K562 (cell line): Measurements from ENCODE around the gene MED12. TPM values are rescaled to one million over a fixed set of nuclear protein-coding genes. Genes with fewer than 3 reads are reported as not detected.

Source experiments
- ATAC-seq: fragments of 200-7000 bp; cut with Tn5 transposase; 3 replicates; pipeline ENCODE4 v1.9.1; 2020; ENCODE audit warnings: moderate library complexity
- BruUV-seq: library from RNA; stranded (reverse); fragments of 400-500 nt; replicated peaks from 2 replicates; lab custom pipeline; 2021; lab: Mats Ljungman, UMichigan
- CTCF ChIA-PET: fragments of 300-600 bp; formaldehyde crosslinking; extraction: SDS; loops from one replicate; lab custom pipeline; 2021; ENCODE audit warnings: low intra/inter-chr PET ratio; lab: Yijun Ruan, JAX
- POLR2A ChIA-PET: fragments of 300-600, 350-650 bp; sonication (Branson Sonifier 250); formaldehyde crosslinking; extraction: SDS; loops from one replicate; lab custom pipeline; 2021; ENCODE audit warnings: antibody characterized with exemption, inconsistent platforms; lab: Yijun Ruan, JAX
- DNase-seq, 4 experiments: peaks; one replicate each; pipeline versions ENCODE4 v3.0.0 to v3.0.0-alpha.2; 2011 to 2018; ENCODE audit warnings: low spot score in 3 of 4, mixed read lengths in 3 of 4; ENCODE audit errors: extremely low read depth in 1 of 4
- FAIRE-seq: peaks from 2 replicates; lab custom pipeline; 2011; peaks lifted over from hg19 to GRCh38; lab: Jason Lieb, UNC
- H2AFZ ChIP-seq: 2 replicates; pipeline ENCODE4 v1.6.0; 2011; ENCODE audit warnings: low read depth, low read length, control low read depth, inconsistent platforms
- H3K27ac ChIP-seq: fragments of 200-600 bp; 3 replicates; pipeline ENCODE4 v1.8.0; 2011; ENCODE audit warnings: low read depth, mild to moderate bottlenecking, control low read depth, inconsistent platforms, low read length, moderate library complexity, mixed read lengths; ENCODE audit errors: extremely low read depth
- H3K27me3 ChIP-seq, 2 experiments: fragments of 300-600 bp in 1 of 2; 2 replicates in 1 of 2; 3 replicates in 1 of 2; pipeline versions ENCODE4 v1.6.0 to v1.8.0; 2011; ENCODE audit warnings: inconsistent platforms in 2 of 2, low read length in 2 of 2, mild to moderate bottlenecking in 1 of 2, mixed read lengths in 1 of 2, moderate library complexity in 1 of 2; ENCODE audit not compliant: control insufficient read depth in 2 of 2, insufficient read depth in 2 of 2
- H3K36me3 ChIP-seq: fragments of 300-600 bp; 3 replicates; pipeline ENCODE4 v1.8.0; 2011; ENCODE audit warnings: mild to moderate bottlenecking, low read length, inconsistent platforms; ENCODE audit not compliant: control insufficient read depth, insufficient read depth
- H3K4me1 ChIP-seq, 2 experiments: fragments of 200-600 bp in 1 of 2; replicated peaks in 1 of 2; 2 replicates in 1 of 2; 3 replicates in 1 of 2; pipeline versions ENCODE4 v1.5.1 to v1.8.0; 2011; ENCODE audit warnings: inconsistent platforms in 2 of 2, low read length in 2 of 2, mild to moderate bottlenecking in 1 of 2, mixed read lengths in 1 of 2, moderate library complexity in 1 of 2; ENCODE audit not compliant: control insufficient read depth in 2 of 2, insufficient read depth in 2 of 2
- H3K4me2 ChIP-seq: 2 replicates; pipeline ENCODE4 v1.6.1; 2011; ENCODE audit warnings: low read length, control low read depth, inconsistent platforms, mixed read lengths; ENCODE audit not compliant: insufficient read depth
- H3K4me3 ChIP-seq: fragments of 200-600 bp; sonication (generic), shearing (Covaris generic); 2 replicates; pipeline ENCODE4 v1.5.1; 2016; ENCODE audit warnings: control low read depth, inconsistent platforms
- H3K79me2 ChIP-seq: fragments of 200-600 bp; 3 replicates; pipeline ENCODE4 v1.8.0; 2011; ENCODE audit warnings: low read length, inconsistent platforms; ENCODE audit not compliant: control insufficient read depth, insufficient read depth
- H3K9ac ChIP-seq, 2 experiments: 2 replicates each; pipeline versions ENCODE4 v1.6.0 to v1.6.1; 2011; ENCODE audit warnings: low read depth in 2 of 2, low read length in 2 of 2, control low read depth in 1 of 2, inconsistent platforms in 1 of 2, mild to moderate bottlenecking in 1 of 2, mixed read lengths in 1 of 2; ENCODE audit not compliant: insufficient read depth in 1 of 2
- H3K9me1 ChIP-seq: one replicate; pipeline ENCODE4 v1.6.0; 2011; ENCODE audit warnings: inconsistent platforms, mild to moderate bottlenecking, low read length, moderate library complexity; ENCODE audit not compliant: control insufficient read depth, insufficient read depth
- H3K9me3 ChIP-seq: replicated peaks from 2 replicates; pipeline ENCODE4 v1.5.1; 2011; ENCODE audit warnings: low read depth, low read length, inconsistent platforms; ENCODE audit not compliant: control insufficient read depth, insufficient read depth
- H4K20me1 ChIP-seq: replicated peaks from 2 replicates; pipeline ENCODE4 v1.6.1; 2011; ENCODE audit warnings: low read length, inconsistent platforms, mixed read lengths; ENCODE audit not compliant: control insufficient read depth, insufficient read depth
- CBX2 ChIP-seq: fragments of 200-600 bp; sonication (generic); IDR thresholded peaks from one replicate; pipeline ENCODE4 v1.6.1; 2012; ENCODE audit warnings: mild to moderate bottlenecking, low read length, inconsistent platforms; ENCODE audit not compliant: insufficient read depth, poor library complexity, severe bottlenecking
- CHD4 ChIP-seq: fragments of 200-600 bp; sonication (generic); IDR thresholded peaks from 3 replicates; pipeline ENCODE4 v1.6.1; 2012; ENCODE audit warnings: low read depth, mild to moderate bottlenecking, mixed read lengths, low read length, inconsistent platforms; ENCODE audit not compliant: insufficient read depth, insufficient replicate concordance, poor library complexity, severe bottlenecking
- COPS2 ChIP-seq: fragments of 450-650 bp; conservative IDR thresholded peaks from 2 replicates; pipeline ENCODE4 v1.6.1; 2016; ENCODE audit warnings: mild to moderate bottlenecking, moderate library complexity
- CTCF ChIP-seq, 3 experiments: IDR thresholded peaks in 2 of 3; conservative IDR thresholded peaks in 1 of 3; 2 replicates each; pipeline ENCODE4 v1.5.1; 2011 to 2012; ENCODE audit warnings: low read length in 3 of 3, mild to moderate bottlenecking in 3 of 3, control low read depth in 2 of 3, improper control_type of control experiment in 1 of 3, inconsistent platforms in 1 of 3, low read depth in 1 of 3, mixed read lengths in 1 of 3, moderate library complexity in 1 of 3; ENCODE audit not compliant: insufficient read depth in 2 of 3
- SRSF1 ChIP-seq: fragments of 200-400 bp; formaldehyde crosslinking; IDR thresholded peaks from 2 replicates; pipeline ENCODE4 v1.6.1; 2017; ENCODE audit warnings: mild to moderate bottlenecking, low read depth, low read length, moderate library complexity
- STAT5B ChIP-seq: fragments of 250-450 bp; sonication (Bioruptor Pico); IDR thresholded peaks from 2 replicates; pipeline ENCODE4 v1.8.0; 2021; ENCODE audit warnings: mild to moderate bottlenecking, inconsistent platforms
- TSHZ1 ChIP-seq: fragments of 250-450 bp; sonication (Bioruptor Pico); IDR thresholded peaks from 2 replicates; pipeline ENCODE4 v1.4.0; 2020; ENCODE audit warnings: mild to moderate bottlenecking, moderate library complexity
- ZBTB5 ChIP-seq: fragments of 450-650 bp; IDR thresholded peaks from 2 replicates; pipeline ENCODE4 v1.6.1; 2017; ENCODE audit warnings: antibody characterized with exemption
- ZNF217 ChIP-seq: sonication (generic); formaldehyde crosslinking; IDR thresholded peaks from 2 replicates; pipeline ENCODE4 v1.8.0; 2022; ENCODE audit warnings: mild to moderate bottlenecking, missing genetic modification reagents
- ZNF24 ChIP-seq: fragments of 450-650 bp; IDR thresholded peaks from 2 replicates; pipeline ENCODE4 v1.6.1; 2016
- ZNF277 ChIP-seq: fragments of 250-450 bp; sonication (Bioruptor Pico); IDR thresholded peaks from 2 replicates; pipeline ENCODE4 v1.8.0; 2022; ENCODE audit warnings: inconsistent platforms, mild to moderate bottlenecking, moderate library complexity, borderline replicate concordance
- ZNF785 ChIP-seq: fragments of 250-450 bp; sonication (Bioruptor Pico); IDR thresholded peaks from 2 replicates; pipeline ENCODE4 v1.4.0; 2020; ENCODE audit warnings: mild to moderate bottlenecking
- WGBS: fragments of 100-300 bp; shearing (Covaris generic); methylation state at CpG from one replicate; pipeline ENCODE4 v1.1.6; 2016; ENCODE audit warnings: low coverage, mixed read lengths; ENCODE audit not compliant: insufficient coverage; ENCODE audit errors: missing lambda C conversion rate; 5-methylcytosine and 5-hydroxymethylcytosine counted together
- in situ Hi-C: fragments of 300-500 bp; cut with MboI; formaldehyde crosslinking; loops from 4 replicates; pipeline ENCODE4 v1.15.0; 2018; ENCODE audit warnings: inconsistent platforms, mixed read lengths
- intact Hi-C: fragments of 100-400 bp; cut with micrococcal nuclease; formaldehyde crosslinking; loops from 2 replicates; pipeline ENCODE4 v1.14.2; 2022
- polyA plus RNA-seq, 8 experiments: library from polyadenylated mRNA; depleted of rRNA in 4 of 8; stranded (reverse) in 5 of 8; unstranded in 3 of 8; fragments of >200 nt; fragmentation: Nextera tagmentation in 2 of 8; fragmentation: Illumina TruSeq in 1 of 8; extraction: Ambion mirVana in 2 of 8; extraction: Trizol in 1 of 8; gene quantifications; 2 replicates each; pipeline versions ENCODE4 v1.2.1 to v1.2.3, GENCODE V29; 2011 to 2014; ENCODE audit warnings: inconsistent platforms in 1 of 8, missing spikeins in 1 of 8
- total RNA-seq, 7 experiments: library from RNA; depleted of rRNA in 6 of 7; stranded (reverse); fragments of >200 nt in 6 of 7; fragmentation: Illumina TruSeq in 2 of 7; extraction: Trizol in 2 of 7; gene quantifications; 2 replicates each; pipeline versions ENCODE4 v1.2.1 to v1.2.3, GENCODE V29; 2011 to 2021; ENCODE audit warnings: low replicate concordance in 1 of 7

Gene MED12
- total and polyA plus RNA-seq, 9 of the 15 experiments (the other 6 are each of a cell fraction or from before 2014, with no cell fraction given): 1.6 to 49.7 (median 8.6) TPM

- BruUV-seq: no TSS peak
- H3K27ac ChIP-seq: no peak overlapping the region
- no peak for TF ChIP-seq ZBTB5
- TF ChIP-seq ZNF217: no peak
- no peak for TF ChIP-seq COPS2
- TF ChIP-seq CHD4: no peak
- TF ChIP-seq CBX2: no peak
- no peak for TF ChIP-seq TSHZ1 (CRISPR knock-in tag)
- no peak for TF ChIP-seq ZNF277 (CRISPR knock-in tag)
- no peak for TF ChIP-seq CTCF (IDR thresholded peaks at IDR 0.05 in 2 of 3, conservative IDR thresholded peaks at IDR 0.05 in 1 of 3; ENCODE audit: insufficient read depth in 2 of 3, low read depth in 1 of 3, low read length in 3 of 3)
- no peak for TF ChIP-seq ZNF24
- no peak for TF ChIP-seq STAT5B (CRISPR knock-in tag)
- TF ChIP-seq ZNF785 (CRISPR knock-in tag): no peak
- TF ChIP-seq SRSF1: no peak
These were observed 35.8 kb downstream of the MED12 start for GRCh38 chrX:71154196-71154595.

More at GRCh38 chrX:71154196-71154595, 35.8 kb downstream of the MED12 start:
- intact Hi-C loops: no loop called here
- Histone ChIP-seq H3K4me2 (no peak overlapping the region), H3K9me1 (no peaks in the 10 kb centered on the region), H2AFZ (no peak overlapping the region), H3K9me3 (no peaks in the 10 kb centered on the region), H3K4me1 (peaks cover 0 to 3% of the 10 kb centered on the region in 2 experiments; a peak in 1 of 5 replicates), H3K4me3 (no peak overlapping the region), H3K27me3 (no peaks in the 10 kb centered on the region), H4K20me1 (no peaks in the 10 kb centered on the region), H3K9ac (no peak overlapping the region), H3K36me3 (no peaks in the 10 kb centered on the region), H3K79me2 (no peaks in the 10 kb centered on the region)
- WGBS: 42% methylated on average over 6 of the region's 7 CpGs
- ChIA-PET POLR2A (no interaction called here), CTCF (no interaction called here)
- FAIRE-seq: no peak
- no peak for ATAC-seq
- no peak for DNase-seq
- in situ Hi-C loops: no loop called here
